Lung (tissue), 16 donors: ENCODE measurements around the gene ALDOB. TPM values are rescaled to one million over a fixed set of nuclear protein-coding genes. Genes with fewer than 3 reads are reported as not detected.

ENCODE experiments used
- ATAC-seq: fragments of 200-7000 bp; cut with Tn5 transposase; one replicate; pipeline ENCODE4 v1.9.1; 2020; ENCODE audit warnings: moderate number of reproducible peaks; ENCODE audit not compliant: insufficient read depth, low FRiP score
- DNase-seq, 3 donors: peaks; one replicate each; pipeline ENCODE4 v3.0.0-alpha.2; 2013 to 2017
- H3K27ac ChIP-seq, 2 donors: one replicate each; pipeline ENCODE4 v1.5.1; 2013; ENCODE audit warnings: mild to moderate bottlenecking in 2 of 2, moderate library complexity in 2 of 2, control low read depth in 1 of 2, inconsistent platforms in 1 of 2, low read depth in 1 of 2, low read length in 1 of 2
- H3K27me3 ChIP-seq, 3 donors: one replicate each; pipeline ENCODE4 v1.5.1; 2013; ENCODE audit warnings: low read length in 2 of 3; ENCODE audit not compliant: control insufficient read depth in 3 of 3, insufficient read depth in 3 of 3
- H3K36me3 ChIP-seq, 4 donors: one replicate each; pipeline ENCODE4 v1.5.1; 2013; ENCODE audit warnings: low read length in 4 of 4, mild to moderate bottlenecking in 1 of 4, moderate library complexity in 1 of 4; ENCODE audit not compliant: control insufficient read depth in 4 of 4, insufficient read depth in 4 of 4
- H3K4me1 ChIP-seq, 5 donors: one replicate each; pipeline ENCODE4 v1.5.1; 2013; ENCODE audit warnings: low read length in 5 of 5, mild to moderate bottlenecking in 2 of 5, moderate library complexity in 1 of 5; ENCODE audit not compliant: control insufficient read depth in 5 of 5, insufficient read depth in 5 of 5
- H3K4me3 ChIP-seq: one replicate; pipeline ENCODE4 v1.5.1; 2013; ENCODE audit warnings: mild to moderate bottlenecking, control low read depth, moderate library complexity
- H3K9ac ChIP-seq, 2 donors: one replicate each; pipeline ENCODE4 v1.5.1; 2013; ENCODE audit warnings: low read length in 2 of 2, control low read depth in 1 of 2; ENCODE audit not compliant: insufficient read depth in 1 of 2
- H3K9me3 ChIP-seq, 4 donors: one replicate each; pipeline ENCODE4 v1.5.1; 2013; ENCODE audit warnings: low read length in 3 of 4, mild to moderate bottlenecking in 1 of 4, moderate library complexity in 1 of 4; ENCODE audit not compliant: control insufficient read depth in 4 of 4, insufficient read depth in 3 of 4
- WGBS, 2 donors: extraction: QIAGEN DNeasy Blood & Tissue Kit; methylation state at CpG; one replicate each; pipeline ENCODE4 v1.1.7; 2013; 5-methylcytosine and 5-hydroxymethylcytosine counted together
- long read RNA-seq, 5 donors: transcript quantifications; one replicate each; lab custom pipeline, GENCODE V29; 2026
- polyA plus RNA-seq, 2 donors: library from polyadenylated mRNA; stranded (reverse); fragments of 200-250 nt; gene quantifications; one replicate each; pipeline ENCODE4 v1.2.1, GENCODE V29; 2013
- total RNA-seq, 2 donors: library from RNA; depleted of rRNA in 1 of 2; stranded (reverse); fragments of >200 nt in 1 of 2; gene quantifications; one replicate each; pipeline ENCODE4 v1.2.1, GENCODE V29; 2014 to 2021
- TF ChIP-seq, protein P1 (sequence below): IDR thresholded peaks from 2 replicates; pipeline ENCODE4 v1.5.1; 2012; ENCODE audit warnings: mild to moderate bottlenecking; ENCODE audit errors: control extremely low read depth, extremely low read depth
- donor health status: control.
- donor health status: control.
- donor health status: Bipolar disorder and iron deficiency.
- donor health status: healthy.
- donor health status: DM: yes; HTN: yes; CAD: no.

ALDOB gene
- total RNA-seq: 1 to 10 TPM in 1 of 2 donors, not detected in 1; 1.1 TPM
- polyA plus RNA-seq: under 1 TPM; 0.06 to 0.09 TPM
- long read RNA-seq, donor 1: 0 reads
- long read RNA-seq, donor 2: 0 reads
- long read RNA-seq, donor 3, partial matches to known transcripts: 0 of 1 reads
- long read RNA-seq, donor 3, other reads (novel, unspliced or antisense): 0 of 1 reads
- long read RNA-seq, donor 4: 0 reads
- long read RNA-seq, donor 5: 0 reads

DNA sequence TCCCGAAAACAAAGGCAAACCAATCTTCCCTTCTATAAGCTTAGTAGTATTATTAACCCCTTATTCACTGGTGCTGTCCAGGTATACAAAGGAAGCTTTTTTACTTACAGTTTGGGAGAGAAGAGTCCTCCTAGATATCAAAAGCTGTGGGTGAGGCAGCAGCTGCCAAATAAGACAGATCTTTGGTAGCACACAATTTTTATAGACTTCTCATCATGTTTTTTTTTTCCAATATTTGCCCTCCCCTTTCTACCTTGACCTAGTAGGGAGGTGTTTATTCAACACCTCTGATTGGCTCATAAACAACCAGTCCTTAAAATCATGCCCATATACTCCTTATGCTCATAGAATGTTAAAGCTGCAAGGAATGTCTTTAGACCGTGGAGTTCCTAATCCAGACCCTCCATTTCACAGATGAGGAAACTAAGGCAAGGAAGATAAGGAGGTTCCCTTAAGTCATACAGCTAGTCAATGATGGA, at the start of gene ALDOB:
ALDOB (minus strand) TSS at position 174 of the 479 bp plus-strand sequence. CDS start 4,887 bp downstream, outside the sequence.
- no peak for DNase-seq
- no peak for ATAC-seq
- Histone ChIP-seq H3K36me3 (no peaks in the 10 kb centered on the region), H3K27me3 (no peaks in the 10 kb centered on the region), H3K9ac (no peak within 1 kb of the TSS), H3K9me3 (no peaks in the 10 kb centered on the region), H3K4me3 (no peak within 1 kb of the TSS), H3K27ac (no peak within 1 kb of the TSS), H3K4me1 (peaks cover 0 to 2% (median 0%) of the 10 kb centered on the region in 5 donors)
- WGBS, 2 donors: 53 to 59% methylated on average over 2 of the region's 2 CpGs
- TF ChIP-seq, protein P1, sequence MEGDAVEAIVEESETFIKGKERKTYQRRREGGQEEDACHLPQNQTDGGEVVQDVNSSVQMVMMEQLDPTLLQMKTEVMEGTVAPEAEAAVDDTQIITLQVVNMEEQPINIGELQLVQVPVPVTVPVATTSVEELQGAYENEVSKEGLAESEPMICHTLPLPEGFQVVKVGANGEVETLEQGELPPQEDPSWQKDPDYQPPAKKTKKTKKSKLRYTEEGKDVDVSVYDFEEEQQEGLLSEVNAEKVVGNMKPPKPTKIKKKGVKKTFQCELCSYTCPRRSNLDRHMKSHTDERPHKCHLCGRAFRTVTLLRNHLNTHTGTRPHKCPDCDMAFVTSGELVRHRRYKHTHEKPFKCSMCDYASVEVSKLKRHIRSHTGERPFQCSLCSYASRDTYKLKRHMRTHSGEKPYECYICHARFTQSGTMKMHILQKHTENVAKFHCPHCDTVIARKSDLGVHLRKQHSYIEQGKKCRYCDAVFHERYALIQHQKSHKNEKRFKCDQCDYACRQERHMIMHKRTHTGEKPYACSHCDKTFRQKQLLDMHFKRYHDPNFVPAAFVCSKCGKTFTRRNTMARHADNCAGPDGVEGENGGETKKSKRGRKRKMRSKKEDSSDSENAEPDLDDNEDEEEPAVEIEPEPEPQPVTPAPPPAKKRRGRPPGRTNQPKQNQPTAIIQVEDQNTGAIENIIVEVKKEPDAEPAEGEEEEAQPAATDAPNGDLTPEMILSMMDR: no peak

DNA sequence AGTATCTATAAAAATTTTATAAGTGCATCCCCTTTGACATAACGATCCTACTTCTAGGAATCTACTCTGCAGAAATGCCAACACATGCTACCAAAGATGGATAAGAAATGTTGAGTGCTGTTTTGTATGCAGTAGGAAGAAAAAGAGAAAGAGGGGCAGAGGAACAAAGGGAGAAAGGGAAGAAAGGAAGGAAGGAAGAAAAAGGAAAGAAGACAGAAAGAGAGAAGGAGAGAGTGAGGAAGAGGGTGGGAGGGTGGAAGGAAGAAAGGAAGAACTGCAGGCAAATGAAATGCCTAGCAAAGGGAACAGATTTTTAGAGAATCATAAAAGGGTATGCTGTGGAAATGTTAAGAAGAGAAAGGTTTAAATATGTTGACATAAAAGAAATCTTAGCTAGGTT, 48.5 kb upstream of the ALDOB start:
- H3K9me3 ChIP-seq: peaks cover 0 to 3% (median 0%) of the 10 kb centered on the region in 4 donors
- no peak for DNase-seq
- H3K36me3 ChIP-seq: no peaks in the 10 kb centered on the region
- TF ChIP-seq, protein P1: no peak
- no peak overlapping the region for H3K27ac ChIP-seq
- 62 to 81% methylated on average over 1 of the region's 1 CpG for WGBS, 2 donors
- no peak for ATAC-seq
- H3K4me3 ChIP-seq: no peak overlapping the region
- H3K4me1 ChIP-seq: peaks cover 0 to 21% (median 4%) of the 10 kb centered on the region in 5 donors
- no peak overlapping the region for H3K9ac ChIP-seq
- peaks cover 0 to 2% (median 0%) of the 10 kb centered on the region in 3 donors for H3K27me3 ChIP-seq

DNA sequence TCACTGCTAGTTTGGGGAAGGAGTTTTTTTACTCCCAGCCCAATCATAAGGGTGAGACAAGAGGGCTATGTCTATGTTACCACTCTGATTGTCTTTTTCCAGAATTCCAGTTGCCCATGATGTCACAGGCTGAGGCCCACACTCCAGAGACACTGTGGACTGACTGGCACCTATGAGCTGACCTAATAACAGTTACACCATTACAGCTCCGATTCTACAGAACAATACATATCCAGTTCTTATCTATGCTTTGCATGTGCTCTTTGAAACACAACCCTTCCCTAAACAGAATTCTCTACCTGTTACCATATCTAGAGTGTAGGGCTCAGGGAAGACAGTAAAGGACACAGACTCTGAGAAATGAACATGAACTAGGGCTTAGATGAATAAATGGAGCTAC, 45.7 kb upstream of the ALDOB start:
- ATAC-seq (no peak), DNase-seq (no peak)
- Histone ChIP-seq H3K36me3 (peaks cover 0 to 4% (median under 1%) of the 10 kb centered on the region in 4 donors), H3K27ac (no peak overlapping the region), H3K9me3 (peaks cover 0 to 5% (median 0%) of the 10 kb centered on the region in 4 donors), H3K9ac (no peak overlapping the region), H3K4me3 (no peak overlapping the region), H3K4me1 (peaks cover 0 to 21% (median 4%) of the 10 kb centered on the region in 5 donors), H3K27me3 (peaks cover 0 to 2% (median 0%) of the 10 kb centered on the region in 3 donors)
- TF ChIP-seq, protein P1: no peak
- 55 to 67% methylated on average over 1 of the region's 1 CpG for WGBS, 2 donors
